Measurements from ENCODE around the gene ZDHHC1.

ZDHHC1 gene

DNA sequence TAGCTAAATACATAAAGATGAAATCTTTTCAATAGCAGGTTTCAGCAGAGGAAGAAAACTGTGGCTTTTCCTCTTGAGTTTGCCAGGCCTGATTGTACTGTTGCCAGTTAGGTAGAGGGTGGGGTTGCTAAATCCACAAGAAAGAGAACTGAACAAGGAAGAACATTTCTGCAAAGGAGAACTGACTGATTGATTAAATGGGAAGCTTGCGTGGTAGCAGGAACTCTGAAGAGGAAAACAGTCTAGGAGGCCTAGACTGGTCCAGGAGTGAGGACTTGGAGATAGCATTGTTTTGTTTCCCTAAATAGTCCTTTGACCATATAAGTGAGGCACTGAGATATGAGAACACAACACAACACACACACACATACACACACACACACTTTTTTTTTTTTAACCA is 70.9 kb downstream of the ZDHHC1 start:
- no peak for TF ChIP-seq Cebpa-rat (IDR thresholded peaks at IDR 0.05)
- Histone ChIP-seq H3K4me1 (peaks cover 0 to 6% (median 0%) of the 10 kb centered on the region in 10 experiments; a peak in 2 of 20 replicates), H3K9me3 (replicated peaks in 1 of 11) (no peaks in the 10 kb centered on the region), H3K36me3 (no peaks in the 10 kb centered on the region), H3K27me3 (no peaks in the 10 kb centered on the region), H4K20me1 (no peaks in the 10 kb centered on the region), H3K4me3 (no peak overlapping the region), H3K4me2 (no peak overlapping the region), H3K9ac (no peak overlapping the region), H3K27ac (no peak overlapping the region)

Data from BLaER1 treated with 17β-estradiol and CSF1 and Interleukin-3, amounts not matched to agents 10 nM and 100 nM (cell line).